ENCODE measurements around the gene TMEM229A. TPM values are rescaled to one million over a fixed set of nuclear protein-coding genes. Genes with fewer than 3 reads are reported as not detected.
"Not testable (repeated sequence)": the region's sequence is repeated elsewhere in the genome, so short reads cannot be mapped to it uniquely, and the experiment has no call there.

TMEM229A gene
- total RNA-seq, 1 donor from 2014 or later: not detected

GRCh38 chr7:124041439-124041838, 8.6 kb upstream of the TMEM229A start:
- no peak for DNase-seq
- Mint-ChIP-seq H3K27ac (no peak overlapping the region), H3K9me3 (no peaks in the 10 kb centered on the region), H3K4me1 (no peaks in the 10 kb centered on the region), H3K27me3 (no peaks in the 10 kb centered on the region), H3K4me3 (no peak overlapping the region), H3K36me3 (ENCODE audit: low read depth) (no peaks in the 10 kb centered on the region)
- intact Hi-C loops (cut with micrococcal nuclease): no loop called here
- POLR2A ChIA-PET: no interaction called here
- no peak for ATAC-seq (ENCODE audit: low read depth)
- no peak for TF ChIP-seq CTCF (IDR thresholded peaks at IDR 0.05)
- CTCF ChIA-PET: no interaction called here

GRCh38 chr7:124037902-124038301, 5.0 kb upstream of the TMEM229A start:
- H3K4me3 Mint-ChIP-seq; ATAC-seq (ENCODE audit: low read depth); intact Hi-C loops (cut with micrococcal nuclease); DNase-seq; CTCF ChIA-PET; H3K9me3 Mint-ChIP-seq; H3K36me3 Mint-ChIP-seq (ENCODE audit: low read depth); H3K27ac Mint-ChIP-seq; H3K4me1 Mint-ChIP-seq; POLR2A ChIA-PET: not testable (repeated sequence)
- peaks cover 11% of the 10 kb centered on the region for H3K27me3 Mint-ChIP-seq

GRCh38 chr7:124035706-124036105, 2.8 kb upstream of the TMEM229A start:
- no peak for ATAC-seq (ENCODE audit: low read depth)
- CTCF ChIA-PET: no interaction called here
- no peaks in the 10 kb centered on the region for H3K36me3 Mint-ChIP-seq (ENCODE audit: low read depth)

GRCh38 chr7:124034754-124035100, 1.9 kb upstream of the TMEM229A start:
- intact Hi-C loops (cut with micrococcal nuclease): no loop called here
- H3K36me3 Mint-ChIP-seq (ENCODE audit: low read depth): no peaks in the 10 kb centered on the region
- no peaks in the 10 kb centered on the region for H3K9me3 Mint-ChIP-seq
- no peak for TF ChIP-seq CTCF (IDR thresholded peaks at IDR 0.05)
- H3K27me3 Mint-ChIP-seq: peaks cover 32% of the 10 kb centered on the region
- DNase-seq: no peak
- ATAC-seq (ENCODE audit: low read depth): no peak
- CTCF ChIA-PET: no interaction called here
- H3K4me3 Mint-ChIP-seq: no peak overlapping the region
- POLR2A ChIA-PET: no interaction called here
- no peak overlapping the region for H3K27ac Mint-ChIP-seq
- peaks cover 10% of the 10 kb centered on the region for H3K4me1 Mint-ChIP-seq

More at GRCh38 chr7:124035706-124036105, 2.8 kb upstream of the TMEM229A start:
- H3K27me3 Mint-ChIP-seq: peaks cover 23% of the 10 kb centered on the region
- DNase-seq: no peak
- no peak overlapping the region for H3K4me3 Mint-ChIP-seq
- intact Hi-C loops (cut with micrococcal nuclease): no loop called here
- no peak for TF ChIP-seq CTCF (IDR thresholded peaks at IDR 0.05)
- H3K9me3 Mint-ChIP-seq: no peaks in the 10 kb centered on the region
- peaks cover 10% of the 10 kb centered on the region for H3K4me1 Mint-ChIP-seq
- POLR2A ChIA-PET: no interaction called here
- no peak overlapping the region for H3K27ac Mint-ChIP-seq

- intact Hi-C loops (cut with micrococcal nuclease): no loop called here
- DNase-seq (no peak), ATAC-seq (ENCODE audit: low read depth) (no peak)
- TF ChIP-seq CTCF (IDR thresholded peaks at IDR 0.05): no peak
- ChIA-PET POLR2A (no interaction called here), CTCF (no interaction called here)
- no peaks in the 10 kb centered on the region for H3K9me3 Mint-ChIP-seq
- H3K36me3 Mint-ChIP-seq (ENCODE audit: low read depth): no peaks in the 10 kb centered on the region
- H3K4me1 Mint-ChIP-seq: peaks cover 10% of the 10 kb centered on the region
- H3K4me3 Mint-ChIP-seq: no peak overlapping the region
- no peak overlapping the region for H3K27ac Mint-ChIP-seq
- peaks cover 37% of the 10 kb centered on the region for H3K27me3 Mint-ChIP-seq
These were observed 1.2 kb upstream of the TMEM229A start for GRCh38 chr7:124033807-124034753.
